Measurements from ENCODE around the gene SLC6A6.

- TF ChIP-seq CTCF (IDR thresholded peaks at IDR 0.05) (no peak), EZH2 (IDR thresholded peaks at IDR 0.05) (no peak)
These were observed 16.2 kb upstream of the SLC6A6 start for GRCh38 chr3:14386254-14386653.

Data from neural progenitor cell (in vitro differentiated cells).